GM18499 (cell line): ENCODE results near the gene CDH23.

Experiments used
- ATAC-seq: cut with Tn5 transposase; IDR thresholded peaks from one replicate; pipeline ENCODE4 v1.9.1; 2021; ENCODE audit warnings: moderate number of reproducible peaks; ENCODE audit not compliant: insufficient read depth, unreplicated experiment

Gene CDH23

GRCh38 chr10:71458387-71458786 lies 61.7 kb downstream of the CDH23 start:
- ATAC-seq: no peak

- ATAC-seq: no peak
Observed at GRCh38 chr10:71459513-71459912, 62.8 kb downstream of the CDH23 start.

- no peak for ATAC-seq
Observed at GRCh38 chr10:71460615-71461014, 63.9 kb downstream of the CDH23 start.

- no peak for ATAC-seq
Observed at GRCh38 chr10:71461457-71461856, 64.7 kb downstream of the CDH23 start.

- no peak for ATAC-seq
Observed at GRCh38 chr10:71462062-71462935, 65.6 kb downstream of the CDH23 start.

DNA sequence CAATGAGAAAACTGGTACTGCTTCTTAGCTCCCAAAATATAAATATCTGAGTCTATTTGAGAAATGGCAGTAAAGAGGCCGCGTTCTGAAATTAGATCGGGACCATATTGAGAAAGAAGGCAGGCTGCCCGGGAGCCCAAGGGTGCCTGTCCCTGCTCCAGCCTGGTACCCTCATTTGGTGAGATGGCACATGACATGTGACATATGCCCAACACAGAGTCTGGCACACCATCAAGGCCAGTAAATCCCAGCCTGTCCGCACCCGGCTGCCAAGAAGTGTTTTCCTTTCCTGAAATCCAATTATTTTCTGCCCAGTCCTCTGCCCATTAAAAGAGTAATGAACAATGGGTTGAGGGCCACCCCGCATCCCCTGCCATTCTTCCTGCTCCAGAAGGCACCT lies 66.4 kb downstream of the CDH23 start:
- ATAC-seq: no peak

- no peak for ATAC-seq
Observed at GRCh38 chr10:71465551-71466252, 69.0 kb downstream of the CDH23 start.

- ATAC-seq: no peak
Observed at GRCh38 chr10:71466330-71466729, 69.6 kb downstream of the CDH23 start.

DNA sequence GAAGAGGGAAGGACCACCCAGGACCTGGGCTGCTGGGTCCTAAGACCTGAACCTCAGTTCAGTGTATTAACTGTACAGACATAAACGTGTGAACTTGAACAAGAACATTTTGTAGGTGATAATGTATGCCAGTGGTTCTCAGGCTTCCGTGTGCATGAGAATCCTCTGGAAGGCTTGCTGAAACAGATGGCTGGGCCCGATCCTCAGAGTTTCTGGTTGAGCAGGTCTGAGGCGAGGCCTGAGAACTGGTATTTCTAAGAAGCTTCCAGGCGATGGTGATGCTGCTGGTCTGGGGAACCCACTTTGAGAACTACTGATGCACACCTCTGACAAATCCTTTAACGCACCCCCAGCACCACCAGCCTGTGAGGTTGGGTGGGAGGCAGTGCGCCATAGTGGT lies 70.4 kb downstream of the CDH23 start:
- ATAC-seq: no peak

DNA sequence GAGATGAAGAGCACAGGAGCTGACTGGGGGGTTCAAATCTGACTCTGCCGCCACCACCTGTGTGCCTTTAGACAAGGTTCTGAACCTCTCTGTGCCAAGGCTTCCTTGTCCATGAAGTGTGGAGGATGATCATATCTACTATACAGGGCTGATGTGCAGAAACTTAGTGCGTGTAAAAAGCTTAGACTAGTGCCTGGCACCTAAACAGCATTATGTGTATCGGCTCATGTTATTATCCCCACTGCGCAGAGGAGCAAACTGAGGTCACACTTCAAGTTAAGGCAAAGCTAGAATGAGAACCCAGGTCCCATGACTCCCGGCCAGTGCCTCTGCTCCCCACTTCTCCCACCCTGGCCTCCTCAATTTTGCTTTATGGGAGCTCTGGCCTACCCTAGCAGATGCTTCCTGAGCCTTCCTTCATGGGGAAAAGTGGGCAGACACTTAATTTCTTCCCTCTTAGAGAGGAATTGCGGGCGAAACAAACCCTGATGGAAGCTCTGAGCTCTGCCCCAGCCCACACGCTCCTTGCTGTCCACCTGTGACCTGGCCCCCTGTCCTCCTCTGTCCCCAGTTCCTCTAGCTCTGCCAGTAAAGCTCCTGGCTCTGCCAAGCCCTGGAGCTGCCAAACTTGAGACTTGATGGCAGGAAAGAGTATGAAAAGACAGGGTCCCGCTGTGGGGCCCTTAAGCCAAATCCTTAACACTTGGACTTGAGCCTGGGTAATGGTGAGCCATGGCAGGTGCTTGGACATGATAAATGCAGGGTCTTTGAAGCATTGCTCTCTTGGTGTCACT lies 71.0 kb downstream of the CDH23 start:
- ATAC-seq: no peak

DNA sequence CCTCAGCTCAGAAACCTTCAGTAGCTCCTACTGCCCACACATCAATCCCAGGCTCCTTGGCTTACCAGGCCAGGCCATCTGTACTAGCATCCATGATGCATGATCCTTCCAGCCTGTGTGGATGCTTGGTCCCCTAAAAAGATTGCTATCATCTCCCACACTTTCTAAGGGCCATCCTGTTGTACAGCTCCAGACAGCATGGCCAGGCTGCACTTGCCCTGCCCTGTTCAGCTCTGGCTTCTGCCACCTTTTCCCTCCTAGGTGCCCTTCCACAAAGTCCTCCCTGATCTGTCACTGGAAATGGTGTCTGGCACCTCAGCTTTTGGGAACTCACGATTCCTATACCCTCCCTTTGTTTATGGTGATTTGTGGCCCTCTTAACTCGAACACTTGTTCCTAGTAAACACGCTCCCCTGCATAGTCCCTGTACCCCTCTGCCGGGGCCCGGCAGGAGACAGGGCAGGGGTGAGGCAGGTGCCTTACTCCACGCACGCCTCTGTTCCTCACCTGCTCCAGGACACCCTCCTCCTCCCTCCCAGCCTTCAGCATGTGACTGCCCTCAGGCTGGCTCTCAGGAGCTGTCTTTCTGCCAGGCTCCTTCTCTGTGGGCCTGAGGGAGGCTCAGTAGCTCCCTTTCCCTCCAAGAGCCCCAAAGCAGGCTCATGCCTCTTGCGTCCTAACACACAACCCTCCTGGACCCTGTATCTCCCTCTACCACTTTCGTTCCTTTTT lies 71.8 kb downstream of the CDH23 start:
- ATAC-seq: no peak

DNA sequence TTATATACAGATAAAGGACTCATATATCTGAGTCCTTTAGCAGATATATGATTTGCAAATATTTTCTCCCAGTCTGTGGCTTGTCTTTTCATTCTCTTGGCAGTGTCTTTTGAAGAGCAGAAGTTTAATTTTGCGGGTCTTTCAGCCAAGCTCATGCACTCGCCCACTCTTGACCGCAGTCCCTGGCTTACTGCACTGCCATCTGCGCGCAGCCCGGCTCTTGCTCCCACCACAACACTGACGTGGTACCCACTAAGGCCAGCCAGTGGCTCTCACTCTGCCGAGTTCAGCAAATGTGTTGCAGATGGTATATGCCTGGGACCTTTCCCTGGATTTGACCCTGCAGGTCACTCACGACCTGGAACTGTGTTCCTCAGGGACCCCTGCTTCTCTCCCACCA lies 74.3 kb downstream of the CDH23 start:
- no peak for ATAC-seq

DNA sequence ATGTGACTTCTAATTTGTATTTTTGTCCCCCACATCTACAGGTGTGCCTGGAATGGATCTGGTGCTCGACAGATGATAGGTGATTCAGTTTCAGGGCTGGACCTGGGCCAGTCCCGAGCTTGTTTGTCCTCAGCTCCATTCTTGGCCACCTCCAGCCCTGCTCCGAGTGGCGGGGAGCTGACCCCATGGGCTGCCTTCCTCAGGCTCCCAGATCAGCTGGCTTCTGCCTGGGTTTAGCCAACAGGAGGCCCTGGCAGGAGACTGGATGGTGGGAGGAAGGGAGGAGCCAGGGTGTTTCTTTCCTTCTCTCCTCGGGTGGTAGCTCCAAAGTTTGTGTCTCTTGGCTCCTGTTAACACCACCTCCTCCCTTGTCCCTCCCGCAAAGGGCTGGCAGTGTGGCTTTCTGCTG lies 75.2 kb downstream of the CDH23 start:
- no peak for ATAC-seq

- ATAC-seq: no peak
Observed at GRCh38 chr10:71472466-71472865, 75.7 kb downstream of the CDH23 start.

GRCh38 chr10:71472912-71473311 lies 76.2 kb downstream of the CDH23 start:
- ATAC-seq: no peak

DNA sequence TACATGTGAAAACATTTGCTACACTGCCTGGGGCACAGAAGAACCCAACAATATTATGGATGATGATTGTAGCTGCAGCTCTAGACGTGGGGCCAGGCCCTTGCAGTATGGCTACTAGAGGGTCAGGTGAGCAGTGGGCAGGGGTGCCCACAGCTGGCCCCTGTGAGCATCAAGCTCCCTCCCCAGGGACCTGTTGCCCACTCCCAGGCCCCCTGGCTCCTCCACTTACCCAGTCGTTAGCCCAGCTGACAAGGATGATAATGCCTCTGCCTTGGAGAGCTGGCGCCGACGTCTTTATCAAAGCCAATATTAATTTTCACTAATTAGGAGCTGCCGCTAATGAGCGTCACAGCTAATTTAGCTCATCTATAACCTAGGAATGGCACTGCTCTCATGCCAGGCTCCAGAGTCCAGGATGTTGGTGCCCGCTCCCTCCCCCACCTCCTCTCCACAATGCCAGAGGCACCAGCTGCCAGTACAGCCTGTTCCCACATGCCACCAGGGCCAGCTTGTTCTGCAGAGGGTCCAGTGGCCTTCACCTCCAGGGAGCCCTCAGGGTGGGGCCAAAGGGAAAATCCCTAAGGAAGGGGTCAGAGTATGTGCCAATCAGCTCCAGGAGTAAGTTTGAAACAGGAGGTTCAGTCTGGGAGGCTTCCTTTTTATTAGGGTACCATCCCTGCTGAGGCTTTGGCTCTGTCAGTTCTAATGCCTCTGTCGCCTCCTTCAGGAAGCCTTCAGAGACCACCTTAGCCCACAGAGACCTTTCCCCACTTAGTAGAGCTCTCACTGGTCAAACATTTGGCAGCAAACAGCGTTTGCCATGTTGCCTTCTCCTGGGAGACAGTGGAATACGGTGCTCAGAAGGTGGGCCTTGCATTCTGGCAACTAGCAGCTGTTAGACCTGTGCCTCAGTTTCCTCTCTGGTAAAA lies 77.2 kb downstream of the CDH23 start:
- no peak for ATAC-seq

GRCh38 chr10:71474702-71475242 lies 78.1 kb downstream of the CDH23 start:
- ATAC-seq: no peak

DNA sequence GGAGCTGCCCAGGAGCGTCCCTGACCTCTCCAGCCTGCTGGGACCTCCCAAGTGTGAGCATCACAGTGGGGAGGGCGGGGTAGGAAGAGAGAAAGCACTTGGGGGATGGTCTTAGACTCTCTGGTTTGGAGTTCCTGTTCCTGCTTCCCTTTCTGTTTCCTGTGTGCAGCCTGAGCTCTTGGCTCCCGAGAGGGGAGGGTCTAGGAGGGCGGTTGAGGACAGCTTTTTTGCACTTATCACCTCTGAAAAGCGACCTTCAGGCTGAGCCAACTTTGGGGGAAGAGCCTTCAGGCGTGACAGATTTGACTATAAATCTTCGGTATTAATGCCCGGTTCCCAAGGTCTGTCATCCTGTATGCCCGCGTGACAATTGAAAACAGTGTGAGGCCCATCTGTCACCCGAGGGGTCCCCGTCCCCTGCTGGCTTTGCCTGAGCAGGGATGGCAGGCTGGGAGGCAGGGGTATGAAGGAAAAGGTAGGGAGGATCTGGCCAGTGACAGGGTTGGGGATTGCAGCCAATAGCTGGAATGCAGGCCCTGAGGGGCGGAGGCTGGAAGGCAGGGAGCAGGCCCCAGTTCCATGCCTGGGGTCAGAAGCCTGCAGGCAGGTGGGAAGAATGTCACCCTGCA lies 78.6 kb downstream of the CDH23 start:
- no peak for ATAC-seq
